ENCODE results near the gene S1PR2.
"Not testable (repeated sequence)": the region's sequence is repeated elsewhere in the genome, so short reads cannot be mapped to it uniquely, and the experiment has no call there.

DNA sequence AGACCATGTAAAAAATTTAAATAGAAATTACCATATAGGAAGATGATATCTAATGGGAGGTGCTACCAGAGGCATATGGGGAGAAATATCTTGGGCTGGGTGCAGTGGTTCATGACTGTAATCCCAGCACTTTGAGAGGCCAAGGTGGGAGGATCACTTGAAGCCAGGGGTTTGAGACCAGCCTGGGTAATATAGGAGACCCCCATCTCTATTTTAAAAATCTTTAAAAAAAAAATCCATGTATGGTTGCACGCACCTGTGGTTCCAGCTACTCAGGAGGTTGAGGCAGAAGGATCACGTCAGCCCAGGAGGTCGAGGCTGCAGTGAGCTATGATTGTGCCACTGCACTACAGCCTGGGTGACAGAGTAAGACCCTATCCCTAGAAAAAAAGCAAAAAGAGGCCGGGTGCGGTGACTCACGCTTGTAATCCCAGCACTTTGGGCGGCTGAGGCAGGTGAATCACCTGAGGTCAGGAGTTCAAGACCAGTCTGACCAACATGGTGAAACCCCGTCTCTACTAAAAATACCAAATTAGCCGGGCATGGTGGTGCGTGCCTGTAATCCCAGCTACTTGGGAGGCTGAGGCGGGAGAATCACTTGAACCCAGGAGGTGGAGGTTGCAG is 10.8 kb upstream of the S1PR2 start:
- TF ChIP-seq, protein P1, sequence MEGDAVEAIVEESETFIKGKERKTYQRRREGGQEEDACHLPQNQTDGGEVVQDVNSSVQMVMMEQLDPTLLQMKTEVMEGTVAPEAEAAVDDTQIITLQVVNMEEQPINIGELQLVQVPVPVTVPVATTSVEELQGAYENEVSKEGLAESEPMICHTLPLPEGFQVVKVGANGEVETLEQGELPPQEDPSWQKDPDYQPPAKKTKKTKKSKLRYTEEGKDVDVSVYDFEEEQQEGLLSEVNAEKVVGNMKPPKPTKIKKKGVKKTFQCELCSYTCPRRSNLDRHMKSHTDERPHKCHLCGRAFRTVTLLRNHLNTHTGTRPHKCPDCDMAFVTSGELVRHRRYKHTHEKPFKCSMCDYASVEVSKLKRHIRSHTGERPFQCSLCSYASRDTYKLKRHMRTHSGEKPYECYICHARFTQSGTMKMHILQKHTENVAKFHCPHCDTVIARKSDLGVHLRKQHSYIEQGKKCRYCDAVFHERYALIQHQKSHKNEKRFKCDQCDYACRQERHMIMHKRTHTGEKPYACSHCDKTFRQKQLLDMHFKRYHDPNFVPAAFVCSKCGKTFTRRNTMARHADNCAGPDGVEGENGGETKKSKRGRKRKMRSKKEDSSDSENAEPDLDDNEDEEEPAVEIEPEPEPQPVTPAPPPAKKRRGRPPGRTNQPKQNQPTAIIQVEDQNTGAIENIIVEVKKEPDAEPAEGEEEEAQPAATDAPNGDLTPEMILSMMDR (IDR thresholded peaks at IDR 0.05) = not testable (repeated sequence)
- TF ChIP-seq POLR2A (IDR thresholded peaks at IDR 0.05) = not testable (repeated sequence)
